Measurements from ENCODE around the gene PRUNE2.
A peak's percentile ranks its signal among the peaks of the same experiment; 100 is the strongest.
"Not testable (repeated sequence)": the region's sequence is repeated elsewhere in the genome, so short reads cannot be mapped to it uniquely, and the experiment has no call there.

Gene PRUNE2

DNA sequence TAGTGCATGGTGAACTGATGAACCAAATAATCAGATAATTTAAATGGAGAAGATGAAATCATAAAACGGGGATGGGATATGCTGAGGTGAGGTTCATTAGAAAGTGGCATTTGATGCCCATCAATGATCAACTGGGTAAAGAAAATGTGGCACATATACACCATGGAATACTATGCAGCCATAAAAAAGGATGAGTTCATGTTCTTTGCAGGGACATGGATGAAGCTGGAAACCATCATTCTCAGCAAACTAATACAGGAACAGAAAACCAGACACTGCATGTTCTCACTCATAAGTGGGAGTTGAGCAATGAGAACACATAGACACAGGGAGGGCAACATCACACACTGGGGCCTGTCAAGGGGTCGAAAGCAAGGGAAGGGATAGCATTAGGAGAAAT lies 47.7 kb downstream of the PRUNE2 start:
- not testable (repeated sequence) for DNase-seq

DNA sequence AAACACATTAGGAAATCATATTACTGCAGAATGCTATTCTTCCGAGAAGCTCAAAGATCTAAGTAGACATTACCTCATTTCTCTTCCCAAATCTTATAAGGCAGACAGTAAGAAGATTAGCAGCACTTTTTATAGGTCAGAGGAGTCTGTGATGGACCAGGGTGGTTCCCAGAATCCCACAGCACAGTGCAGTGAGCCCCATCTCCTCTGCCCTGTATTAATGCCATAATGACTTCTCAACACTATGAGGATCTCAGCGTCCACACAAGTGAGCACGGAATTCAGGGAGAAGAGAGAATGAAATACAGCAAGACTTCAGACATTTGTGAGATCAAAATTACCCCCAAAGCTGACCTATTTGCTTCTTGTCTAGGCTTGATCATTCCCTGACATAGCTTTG lies 49.9 kb downstream of the PRUNE2 start:
- no peak for DNase-seq

GRCh38 chr9:76855015-76855414 lies 50.9 kb downstream of the PRUNE2 start:
- DNase-seq, result no peak

DNA sequence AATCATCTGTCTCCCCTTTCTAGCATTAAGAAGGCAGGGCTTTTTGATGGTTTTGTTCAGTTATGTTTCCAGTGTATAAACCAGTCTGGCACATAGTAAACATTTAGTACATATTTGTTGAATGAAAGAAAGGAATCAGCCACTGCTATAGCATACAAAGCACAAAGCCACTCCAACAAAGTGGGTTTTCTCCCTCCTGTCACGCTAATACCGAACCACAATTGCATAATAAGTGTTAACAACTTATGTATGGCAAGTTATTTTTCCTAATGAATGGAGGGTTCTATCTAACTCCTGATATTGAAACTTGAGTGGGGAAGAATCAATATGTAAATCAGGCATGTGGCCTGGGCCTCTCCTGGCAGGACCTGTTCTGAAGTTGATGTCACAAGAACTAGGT lies 53.9 kb downstream of the PRUNE2 start:
- no peak for DNase-seq

- no peak for DNase-seq
Observed at GRCh38 chr9:76846297-76846696, 59.6 kb downstream of the PRUNE2 start.

DNA sequence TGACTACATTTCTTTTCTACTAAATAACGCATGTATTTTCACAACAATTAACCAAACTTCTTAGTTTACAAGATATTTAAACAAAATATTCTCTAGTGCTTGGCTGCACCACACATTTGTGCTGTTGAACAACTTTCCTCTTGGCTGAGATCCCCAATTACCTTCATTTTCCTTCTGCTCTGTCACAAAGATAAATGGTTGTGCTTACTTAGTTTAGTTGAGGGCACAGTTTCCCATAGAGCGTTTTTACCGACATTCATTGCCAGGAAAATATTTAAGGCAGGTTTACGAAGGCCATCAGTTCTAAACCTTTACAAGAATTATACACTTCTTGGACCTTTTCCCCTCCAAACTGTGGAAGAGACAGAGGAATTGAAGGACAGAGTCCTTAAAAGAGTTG lies 60.7 kb downstream of the PRUNE2 start:
- no peak for DNase-seq

GRCh38 chr9:76835571-76836283 lies 70.2 kb downstream of the PRUNE2 start:
- DNase-seq, result no peak

- DNase-seq, result no peak
Observed at GRCh38 chr9:76828447-76828846, 77.5 kb downstream of the PRUNE2 start.

- no peak for DNase-seq
Observed at GRCh38 chr9:76827296-76828080, 78.4 kb downstream of the PRUNE2 start.

- DNase-seq, result no peak
Observed at GRCh38 chr9:76820431-76820830, 85.5 kb downstream of the PRUNE2 start.

GRCh38 chr9:76818271-76818670 lies 87.6 kb downstream of the PRUNE2 start:
- no peak for DNase-seq

GRCh38 chr9:76817489-76817888 lies 88.4 kb downstream of the PRUNE2 start:
- DNase-seq, result no peak

GRCh38 chr9:76812591-76812990 lies 93.3 kb downstream of the PRUNE2 start:
- no peak for DNase-seq

- peak; percentile 9 to 10 for DNase-seq
Observed at GRCh38 chr9:76810377-76810957, 95.4 kb downstream of the PRUNE2 start.

DNA sequence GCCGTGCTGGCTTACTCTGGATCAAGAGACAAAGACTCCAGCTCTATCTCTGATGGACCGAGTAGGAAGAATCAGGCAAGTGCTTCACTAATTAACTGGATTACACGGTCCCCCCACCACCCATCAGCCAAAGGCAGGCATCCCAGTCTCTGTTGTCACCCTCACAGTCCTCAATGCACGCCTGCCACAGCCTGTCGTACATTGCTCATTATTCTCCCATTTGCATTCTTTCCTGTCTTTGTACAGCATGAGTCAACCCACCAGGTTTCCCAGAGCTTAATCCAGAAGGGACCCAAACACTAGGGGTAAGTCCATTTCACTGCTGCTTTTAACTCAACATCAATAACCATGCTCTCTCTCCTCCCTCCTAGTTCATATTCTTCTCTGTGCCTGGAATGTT lies 97.3 kb downstream of the PRUNE2 start:
- no peak for DNase-seq

GRCh38 chr9:76803762-76804161 lies 102.2 kb downstream of the PRUNE2 start:
- no peak for DNase-seq

- no peak for DNase-seq
Observed at GRCh38 chr9:76803083-76803482, 102.8 kb downstream of the PRUNE2 start.

DNA sequence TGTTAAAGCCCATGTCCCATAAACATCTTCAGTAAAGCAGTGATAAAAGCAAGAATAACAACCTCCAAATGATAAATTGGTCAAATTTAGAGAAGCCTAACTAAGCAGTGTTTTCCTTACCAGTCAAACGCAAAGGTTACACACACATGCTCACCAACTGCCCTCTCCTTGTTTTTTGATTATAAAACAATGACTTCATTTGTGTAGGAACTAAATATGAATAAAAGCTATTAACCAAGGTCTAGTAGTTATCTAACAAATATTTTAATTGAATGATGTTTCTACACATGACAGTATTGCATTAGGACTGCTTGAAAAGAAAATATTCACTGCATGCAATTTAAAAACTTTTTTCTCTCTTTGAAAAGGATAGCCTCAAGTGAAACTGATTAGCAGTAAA lies 105.0 kb downstream of the PRUNE2 start:
- DNase-seq, result no peak

DNA sequence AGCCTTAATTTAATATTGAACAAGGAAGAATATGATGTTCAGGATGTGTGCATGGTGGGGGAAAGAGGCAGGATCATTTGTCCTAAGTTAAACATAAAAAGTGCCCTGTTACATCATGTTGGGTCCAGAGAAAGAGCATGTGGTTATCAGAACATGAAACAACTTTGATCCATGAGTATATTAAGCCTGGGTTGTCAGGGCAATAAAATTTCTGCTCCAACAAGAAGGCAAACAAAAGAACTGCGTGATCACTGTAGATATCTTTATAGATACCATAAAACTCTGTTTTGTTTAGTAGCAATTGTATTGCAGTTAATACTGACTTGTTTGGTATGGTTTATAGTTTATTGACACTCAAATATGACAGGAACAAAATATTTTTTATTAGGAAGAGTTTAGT lies 106.4 kb downstream of the PRUNE2 start:
- DNase-seq, result no peak

GRCh38 chr9:76798527-76798926 lies 107.4 kb downstream of the PRUNE2 start:
- DNase-seq, result no peak

DNA sequence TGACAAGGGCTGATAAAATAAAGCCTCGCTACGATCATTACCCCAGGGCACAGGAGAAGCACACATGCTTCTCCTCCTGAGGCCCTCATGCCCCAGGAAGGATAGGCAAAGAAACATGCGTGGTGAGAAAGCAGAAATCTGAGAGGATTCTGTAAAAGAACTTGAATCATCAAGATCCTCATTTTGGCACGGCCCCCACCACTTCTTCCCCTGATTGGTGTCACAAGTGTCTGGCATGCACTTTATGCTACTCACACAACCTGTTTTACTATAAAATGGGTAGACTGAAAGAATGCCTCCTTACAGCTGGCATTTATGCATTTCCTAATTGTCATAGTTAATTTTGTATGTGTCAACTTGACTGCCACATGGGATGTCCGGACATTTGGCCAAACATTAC lies 109.6 kb downstream of the PRUNE2 start:
- no peak for DNase-seq

GRCh38 chr9:76793784-76794431 lies 112.0 kb downstream of the PRUNE2 start:
- no peak for DNase-seq

DNA sequence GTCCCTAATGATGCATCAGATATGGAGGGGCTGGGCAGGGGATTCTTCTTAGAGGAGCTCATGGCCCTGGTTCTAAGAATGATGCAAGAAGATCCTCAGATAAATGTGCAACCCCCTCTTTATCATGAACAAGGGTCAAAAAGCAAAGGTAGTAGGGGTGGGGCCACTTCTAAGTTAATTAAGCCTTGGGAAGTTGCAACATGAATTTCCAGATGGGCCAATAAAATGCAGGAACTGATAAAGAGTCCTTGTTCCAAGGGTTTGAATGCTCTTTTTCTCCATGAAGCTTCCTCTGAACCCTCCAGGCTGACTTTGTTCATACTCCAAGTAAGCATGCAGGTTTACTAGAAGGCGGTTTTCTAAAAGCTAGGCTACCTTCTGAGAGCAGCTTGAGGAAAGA lies 116.1 kb downstream of the PRUNE2 start:
- no peak for DNase-seq

GRCh38 chr9:76787677-76788076 lies 118.2 kb downstream of the PRUNE2 start:
- DNase-seq, result no peak
